GM19452 (cell line): Measurements from ENCODE around the gene RILPL1.
"Not testable (repeated sequence)": the region's sequence is repeated elsewhere in the genome, so short reads cannot be mapped to it uniquely, and the experiment has no call there.

Experiments used
- ATAC-seq: cut with Tn5 transposase; IDR thresholded peaks from one replicate; pipeline ENCODE4 v1.9.1; 2021; ENCODE audit not compliant: unreplicated experiment

Gene RILPL1

GRCh38 chr12:123429101-123429500 lies 104.4 kb downstream of the RILPL1 start:
- ATAC-seq: not testable (repeated sequence)

DNA sequence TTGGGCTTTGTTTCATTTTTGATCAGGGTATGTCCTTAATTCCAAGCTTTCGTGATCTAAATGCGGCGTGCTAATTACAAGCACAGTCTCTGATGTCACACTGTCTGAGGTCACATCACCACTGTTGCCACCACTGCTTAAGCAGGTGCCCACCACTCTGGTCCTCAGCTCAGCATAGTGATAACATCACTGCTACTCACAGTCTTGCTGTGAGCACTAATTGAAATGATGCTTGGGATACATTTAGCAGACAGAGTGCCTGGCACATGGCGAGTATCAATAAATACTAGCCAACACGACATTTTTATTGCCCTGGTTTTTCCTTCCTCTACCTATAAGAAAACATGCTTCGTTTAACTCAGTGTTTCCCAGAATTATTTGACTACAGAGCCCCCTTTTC lies 104.9 kb downstream of the RILPL1 start:
- ATAC-seq: no peak

DNA sequence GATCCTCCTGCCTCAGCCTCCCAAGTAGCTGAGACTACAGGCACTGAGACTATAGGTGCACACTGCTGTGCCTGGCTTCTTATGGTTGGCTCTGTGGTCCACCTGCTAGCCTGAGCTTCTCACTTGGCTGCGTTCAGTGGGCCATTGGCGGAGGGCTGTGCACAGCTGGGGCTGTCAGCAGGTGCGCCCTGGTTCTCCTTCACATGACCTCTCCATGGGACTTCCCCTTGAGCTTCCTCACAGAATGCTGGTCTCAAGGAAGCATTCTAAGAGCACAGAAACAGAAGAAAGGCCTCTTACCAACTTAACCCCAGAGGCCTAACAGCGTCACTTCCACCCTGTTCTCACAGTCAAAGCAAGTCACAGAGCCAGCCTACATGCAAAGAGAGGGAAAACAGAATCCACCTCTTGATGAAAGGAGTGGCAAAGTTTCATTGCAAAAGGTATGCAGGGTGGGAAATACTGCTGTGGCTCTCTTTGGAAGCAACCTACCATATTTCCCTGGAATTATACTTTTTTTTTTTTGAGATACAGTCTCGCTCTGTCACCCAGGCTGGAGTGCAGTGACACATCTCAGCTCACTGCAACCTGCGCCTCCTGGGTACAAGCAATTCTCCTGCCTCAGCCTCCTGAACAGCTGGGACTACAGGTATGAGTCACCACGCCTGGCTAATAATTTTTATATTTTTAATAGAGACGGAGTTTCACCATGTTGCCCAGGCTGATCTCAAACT lies 106.3 kb downstream of the RILPL1 start:
- peak; percentile 87 for ATAC-seq

DNA sequence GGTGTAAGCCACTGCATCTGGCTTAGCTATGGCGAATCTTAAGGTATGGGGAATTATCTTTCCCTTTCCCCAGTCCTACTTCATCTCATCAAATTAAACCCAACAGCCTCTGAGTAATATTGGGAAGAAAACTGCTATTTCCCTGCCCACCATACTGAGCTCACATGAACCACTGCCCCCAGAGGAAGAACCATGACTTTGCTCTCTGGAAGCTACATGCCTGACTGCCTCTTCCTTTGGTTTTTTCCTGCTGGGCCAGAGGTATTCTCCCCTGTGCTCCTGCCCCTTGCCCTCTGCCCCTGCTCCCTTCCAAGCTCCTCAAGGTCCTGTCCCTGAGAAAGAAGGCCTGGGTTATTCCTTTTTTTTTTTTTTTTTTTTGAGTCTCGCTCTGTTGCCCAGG lies 112.2 kb downstream of the RILPL1 start:
- ATAC-seq: no peak
